ENCODE measurements around the gene PPFIA1. TPM values are rescaled to one million over a fixed set of nuclear protein-coding genes. Genes with fewer than 3 reads are reported as not detected.

Gene PPFIA1
- total and polyA plus RNA-seq, 2 of the 13 experiments (the other 11 are each of a cell fraction or from before 2014, with no cell fraction given): 29.9 to 45.2 TPM

DNA sequence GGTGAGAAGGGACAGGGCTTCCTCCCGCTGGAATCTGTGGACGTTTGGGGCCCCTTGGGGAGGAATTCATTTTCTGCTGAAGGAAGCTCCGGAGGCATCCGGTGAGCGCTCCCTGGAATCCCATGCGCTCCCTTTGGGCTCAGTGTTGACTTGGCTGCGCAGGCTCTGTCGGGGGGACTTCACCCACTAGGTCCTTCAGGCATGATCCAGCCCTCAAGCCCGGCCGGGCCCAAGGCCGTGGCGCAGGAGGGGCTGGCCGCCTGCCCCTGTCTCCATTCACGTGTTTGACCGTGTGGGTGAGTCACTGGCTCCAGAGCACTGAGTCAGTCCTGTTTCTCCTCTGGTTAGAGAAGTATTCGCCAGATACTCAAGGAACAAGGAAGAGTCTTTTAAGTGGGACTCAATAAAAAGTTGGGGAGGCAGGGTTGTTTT lies 129.2 kb downstream of the PPFIA1 start (continued):
- TF ChIP-seq SRY (CRISPR knock-in tag; IDR thresholded peaks at IDR 0.05): no peak; the same call in 1 of the 2 replicates
- peak; percentile 40; the same call in 1 of the 2 replicates for TF ChIP-seq MAZ (IDR thresholded peaks at IDR 0.05; ENCODE audit: borderline replicate concordance, low read depth, low read length)
- TF ChIP-seq MAZ (CRISPR knock-in tag; IDR thresholded peaks at IDR 0.05; ENCODE audit: low read depth): peak; percentile 44; the same call in 1 of the 2 replicates
- TF ChIP-seq GTF2F1 (IDR thresholded peaks at IDR 0.05; ENCODE audit: low read length): no peak
- TF ChIP-seq MYC (CRISPR knock-in tag; IDR thresholded peaks at IDR 0.05; ENCODE audit: borderline replicate concordance): peak; percentile 60; the same call in 1 of the 2 replicates
- TF ChIP-seq FOXJ3 (CRISPR knock-in tag; IDR thresholded peaks at IDR 0.05; ENCODE audit: borderline replicate concordance): no peak
- TF ChIP-seq SIX4 (CRISPR knock-in tag; IDR thresholded peaks at IDR 0.05): no peak
- TF ChIP-seq ISX (CRISPR knock-in tag; conservative IDR thresholded peaks at IDR 0.05): no peak
- TF ChIP-seq, protein P1, sequence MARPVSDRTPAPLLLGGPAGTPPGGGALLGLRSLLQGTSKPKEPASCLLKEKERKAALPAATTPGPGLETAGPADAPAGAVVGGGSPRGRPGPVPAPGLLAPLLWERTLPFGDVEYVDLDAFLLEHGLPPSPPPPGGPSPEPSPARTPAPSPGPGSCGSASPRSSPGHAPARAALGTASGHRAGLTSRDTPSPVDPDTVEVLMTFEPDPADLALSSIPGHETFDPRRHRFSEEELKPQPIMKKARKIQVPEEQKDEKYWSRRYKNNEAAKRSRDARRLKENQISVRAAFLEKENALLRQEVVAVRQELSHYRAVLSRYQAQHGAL (CRISPR knock-in tag; IDR thresholded peaks at IDR 0.05; ENCODE audit: not compliant biosample characterization): no peak
- TF ChIP-seq ZNF101 (CRISPR knock-in tag; IDR thresholded peaks at IDR 0.05; ENCODE audit: borderline replicate concordance, low read depth): no peak
- no peak for TF ChIP-seq SIX1 (CRISPR knock-in tag; IDR thresholded peaks at IDR 0.05; ENCODE audit: borderline replicate concordance)
- TF ChIP-seq RNF2 (conservative IDR thresholded peaks at IDR 0.05; ENCODE audit: low read depth): no peak
- TF ChIP-seq NFKB2 (CRISPR knock-in tag; IDR thresholded peaks at IDR 0.05; ENCODE audit: borderline replicate concordance): no peak; the same call in 1 of the 2 replicates
- no peak for TF ChIP-seq ZSCAN22 (CRISPR knock-in tag; IDR thresholded peaks at IDR 0.05)
- 0 out of 2 replicates have a peak, but pooled peaks have one; percentile 22 for TF ChIP-seq TOE1 (CRISPR knock-in tag; IDR thresholded peaks at IDR 0.05)
- TF ChIP-seq ZNF143 (CRISPR knock-in tag; IDR thresholded peaks at IDR 0.05): no peak
- TF ChIP-seq, protein P2, sequence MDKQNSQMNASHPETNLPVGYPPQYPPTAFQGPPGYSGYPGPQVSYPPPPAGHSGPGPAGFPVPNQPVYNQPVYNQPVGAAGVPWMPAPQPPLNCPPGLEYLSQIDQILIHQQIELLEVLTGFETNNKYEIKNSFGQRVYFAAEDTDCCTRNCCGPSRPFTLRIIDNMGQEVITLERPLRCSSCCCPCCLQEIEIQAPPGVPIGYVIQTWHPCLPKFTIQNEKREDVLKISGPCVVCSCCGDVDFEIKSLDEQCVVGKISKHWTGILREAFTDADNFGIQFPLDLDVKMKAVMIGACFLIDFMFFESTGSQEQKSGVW (CRISPR knock-in tag; IDR thresholded peaks at IDR 0.05; ENCODE audit: borderline replicate concordance): no peak
- TF ChIP-seq TBX2 (CRISPR knock-in tag; IDR thresholded peaks at IDR 0.05; ENCODE audit: borderline replicate concordance): peak; percentile 55
- no peak for TF ChIP-seq ZBTB44 (CRISPR knock-in tag; IDR thresholded peaks at IDR 0.05)
- peak in 1 of 2 experiments; percentile 21; a peak in 1 of 4 replicates for TF ChIP-seq ATF4 (CRISPR knock-in tag; IDR thresholded peaks at IDR 0.05)
- TF ChIP-seq, protein P3, sequence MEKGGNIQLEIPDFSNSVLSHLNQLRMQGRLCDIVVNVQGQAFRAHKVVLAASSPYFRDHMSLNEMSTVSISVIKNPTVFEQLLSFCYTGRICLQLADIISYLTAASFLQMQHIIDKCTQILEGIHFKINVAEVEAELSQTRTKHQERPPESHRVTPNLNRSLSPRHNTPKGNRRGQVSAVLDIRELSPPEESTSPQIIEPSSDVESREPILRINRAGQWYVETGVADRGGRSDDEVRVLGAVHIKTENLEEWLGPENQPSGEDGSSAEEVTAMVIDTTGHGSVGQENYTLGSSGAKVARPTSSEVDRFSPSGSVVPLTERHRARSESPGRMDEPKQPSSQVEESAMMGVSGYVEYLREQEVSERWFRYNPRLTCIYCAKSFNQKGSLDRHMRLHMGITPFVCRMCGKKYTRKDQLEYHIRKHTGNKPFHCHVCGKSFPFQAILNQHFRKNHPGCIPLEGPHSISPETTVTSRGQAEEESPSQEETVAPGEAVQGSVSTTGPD (CRISPR knock-in tag; IDR thresholded peaks at IDR 0.05): no peak
- no peak for TF ChIP-seq XBP1 (CRISPR knock-in tag; IDR thresholded peaks at IDR 0.05)
- no peak for TF ChIP-seq RBAK (CRISPR knock-in tag; IDR thresholded peaks at IDR 0.05)
- TF ChIP-seq ZFP62 (CRISPR knock-in tag; IDR thresholded peaks at IDR 0.05): no peak
- TF ChIP-seq, protein P4, sequence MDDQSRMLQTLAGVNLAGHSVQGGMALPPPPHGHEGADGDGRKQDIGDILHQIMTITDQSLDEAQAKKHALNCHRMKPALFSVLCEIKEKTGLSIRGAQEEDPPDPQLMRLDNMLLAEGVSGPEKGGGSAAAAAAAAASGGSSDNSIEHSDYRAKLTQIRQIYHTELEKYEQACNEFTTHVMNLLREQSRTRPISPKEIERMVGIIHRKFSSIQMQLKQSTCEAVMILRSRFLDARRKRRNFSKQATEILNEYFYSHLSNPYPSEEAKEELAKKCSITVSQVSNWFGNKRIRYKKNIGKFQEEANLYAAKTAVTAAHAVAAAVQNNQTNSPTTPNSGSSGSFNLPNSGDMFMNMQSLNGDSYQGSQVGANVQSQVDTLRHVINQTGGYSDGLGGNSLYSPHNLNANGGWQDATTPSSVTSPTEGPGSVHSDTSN (CRISPR knock-in tag; IDR thresholded peaks at IDR 0.05; ENCODE audit: borderline replicate concordance): no peak

Data from HepG2 (cell line).